ENCODE data around the gene CDH11.

The CDH11 gene

DNA sequence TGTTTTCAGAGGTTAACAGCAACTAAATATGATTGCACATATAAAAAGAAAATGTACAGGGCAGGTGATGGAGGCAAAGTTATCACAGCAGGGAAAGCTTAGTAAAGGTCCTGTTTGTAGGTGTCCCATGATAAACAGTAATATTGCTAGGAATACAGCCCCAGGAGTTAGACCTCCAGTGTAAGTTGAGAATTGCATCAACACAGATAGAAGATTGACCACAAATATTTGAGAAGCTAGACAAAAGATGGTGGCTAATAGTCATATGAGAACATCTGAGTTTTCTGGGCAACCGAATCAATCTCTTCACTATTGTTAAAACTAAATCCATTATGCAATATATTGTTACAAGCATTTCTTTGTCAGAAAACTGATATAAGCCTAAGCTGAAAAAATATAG is 152.6 kb downstream of the CDH11 start:
- Histone ChIP-seq H3K4me3 (ENCODE audit: severe bottlenecking) (no peak overlapping the region), H3K27ac (ENCODE audit: poor library complexity, severe bottlenecking) (no peak overlapping the region), H3K4me1 (ENCODE audit: insufficient read depth, poor library complexity, severe bottlenecking) (peaks cover 7% of the 10 kb centered on the region), H3K27me3 (ENCODE audit: insufficient read depth, poor library complexity, severe bottlenecking) (no peaks in the 10 kb centered on the region), H3K36me3 (ENCODE audit: low read depth) (peaks cover 66% of the 10 kb centered on the region), H3K9me3 (ENCODE audit: severe bottlenecking) (no peaks in the 10 kb centered on the region)
- ATAC-seq (ENCODE audit: low read depth) (no peak), DNase-seq (ENCODE audit: low spot score) (no peak)
- TF ChIP-seq, protein P1, sequence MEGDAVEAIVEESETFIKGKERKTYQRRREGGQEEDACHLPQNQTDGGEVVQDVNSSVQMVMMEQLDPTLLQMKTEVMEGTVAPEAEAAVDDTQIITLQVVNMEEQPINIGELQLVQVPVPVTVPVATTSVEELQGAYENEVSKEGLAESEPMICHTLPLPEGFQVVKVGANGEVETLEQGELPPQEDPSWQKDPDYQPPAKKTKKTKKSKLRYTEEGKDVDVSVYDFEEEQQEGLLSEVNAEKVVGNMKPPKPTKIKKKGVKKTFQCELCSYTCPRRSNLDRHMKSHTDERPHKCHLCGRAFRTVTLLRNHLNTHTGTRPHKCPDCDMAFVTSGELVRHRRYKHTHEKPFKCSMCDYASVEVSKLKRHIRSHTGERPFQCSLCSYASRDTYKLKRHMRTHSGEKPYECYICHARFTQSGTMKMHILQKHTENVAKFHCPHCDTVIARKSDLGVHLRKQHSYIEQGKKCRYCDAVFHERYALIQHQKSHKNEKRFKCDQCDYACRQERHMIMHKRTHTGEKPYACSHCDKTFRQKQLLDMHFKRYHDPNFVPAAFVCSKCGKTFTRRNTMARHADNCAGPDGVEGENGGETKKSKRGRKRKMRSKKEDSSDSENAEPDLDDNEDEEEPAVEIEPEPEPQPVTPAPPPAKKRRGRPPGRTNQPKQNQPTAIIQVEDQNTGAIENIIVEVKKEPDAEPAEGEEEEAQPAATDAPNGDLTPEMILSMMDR (IDR thresholded peaks at IDR 0.05; ENCODE audit: poor library complexity, severe bottlenecking), result no peak

DNA sequence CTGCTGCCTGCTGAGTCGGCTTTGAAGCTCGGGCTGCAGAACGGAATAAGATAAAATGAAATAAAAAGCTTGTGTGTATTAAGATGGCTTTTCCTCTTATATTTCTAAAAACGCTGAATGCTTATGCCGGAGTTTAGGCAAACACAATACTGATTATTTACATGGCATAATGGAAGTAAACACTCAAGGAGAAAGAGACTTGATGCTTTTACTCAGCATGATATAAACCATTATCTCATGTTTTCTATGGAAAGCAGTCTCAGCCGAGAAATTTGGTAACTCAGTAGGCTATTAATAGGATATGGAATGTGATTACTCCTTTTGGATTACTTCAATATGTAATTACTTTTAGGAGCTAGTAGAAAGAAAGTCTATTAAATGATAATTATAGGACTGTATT is 153.3 kb downstream of the CDH11 start:
- DNase-seq (ENCODE audit: low spot score), result no peak
- no peak for ATAC-seq (ENCODE audit: low read depth)
- H3K36me3 ChIP-seq (ENCODE audit: low read depth), result peaks cover 61% of the 10 kb centered on the region

DNA sequence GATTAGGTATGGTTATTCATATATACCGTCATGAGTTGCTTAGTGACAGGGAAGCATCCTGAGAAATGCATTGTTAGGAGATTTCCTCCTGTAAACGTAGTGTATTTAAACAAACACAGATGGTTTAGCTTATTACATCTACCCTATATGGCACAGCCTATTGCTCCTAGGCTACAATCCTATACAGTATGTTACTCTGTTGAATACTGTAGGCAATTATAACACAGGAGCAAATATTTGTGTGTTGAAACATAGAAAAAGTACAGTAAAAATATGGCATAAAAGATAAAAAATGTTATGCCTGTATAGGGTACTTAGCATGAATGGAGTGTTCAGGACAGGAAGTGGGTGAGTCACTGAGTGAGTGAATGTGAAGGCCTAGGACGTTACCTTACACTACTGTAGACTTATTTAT is 157.7 kb downstream of the CDH11 start:
- no peak for DNase-seq (ENCODE audit: low spot score)
- H3K4me3 ChIP-seq (ENCODE audit: severe bottlenecking), result no peak overlapping the region
- TF ChIP-seq, protein P1 (IDR thresholded peaks at IDR 0.05; ENCODE audit: poor library complexity, severe bottlenecking), result no peak
- H3K9me3 ChIP-seq (ENCODE audit: severe bottlenecking), result no peaks in the 10 kb centered on the region
- peak overlapping the region; percentile 47 for H3K27ac ChIP-seq (ENCODE audit: poor library complexity, severe bottlenecking)
- ATAC-seq (ENCODE audit: low read depth), result peak; percentile 99
- no peaks in the 10 kb centered on the region for H3K27me3 ChIP-seq (ENCODE audit: insufficient read depth, poor library complexity, severe bottlenecking)
- peaks cover 21% of the 10 kb centered on the region for H3K36me3 ChIP-seq (ENCODE audit: low read depth)
- peaks cover 10% of the 10 kb centered on the region for H3K4me1 ChIP-seq (ENCODE audit: insufficient read depth, poor library complexity, severe bottlenecking)

More for the DNA sequence above, 153.3 kb downstream of the CDH11 start:
- no peak overlapping the region for H3K27ac ChIP-seq (ENCODE audit: poor library complexity, severe bottlenecking)
- H3K27me3 ChIP-seq (ENCODE audit: insufficient read depth, poor library complexity, severe bottlenecking), result no peaks in the 10 kb centered on the region
- no peak overlapping the region for H3K4me3 ChIP-seq (ENCODE audit: severe bottlenecking)
- H3K9me3 ChIP-seq (ENCODE audit: severe bottlenecking), result no peaks in the 10 kb centered on the region
- H3K4me1 ChIP-seq (ENCODE audit: insufficient read depth, poor library complexity, severe bottlenecking), result peaks cover 10% of the 10 kb centered on the region
- TF ChIP-seq, protein P1 (IDR thresholded peaks at IDR 0.05; ENCODE audit: poor library complexity, severe bottlenecking), result no peak

DNA sequence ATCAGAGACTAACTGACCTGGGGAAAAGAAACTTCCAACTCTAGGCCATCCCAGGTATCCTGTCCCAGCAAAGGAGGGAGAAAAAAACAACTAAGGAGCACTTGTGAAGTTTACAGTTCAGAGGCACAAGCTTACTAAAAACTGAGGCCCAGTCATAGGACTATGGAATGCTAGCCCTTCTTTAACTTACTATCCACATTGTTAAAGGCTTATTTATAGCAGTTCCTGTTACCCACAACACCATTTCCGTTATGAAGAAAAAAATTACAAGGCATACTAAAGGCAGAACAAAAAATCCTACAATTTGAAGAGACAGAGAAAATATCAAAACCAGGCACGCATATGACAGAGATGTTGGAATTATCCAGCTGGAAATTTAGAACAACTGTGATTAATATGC is 159.1 kb downstream of the CDH11 start:
- TF ChIP-seq, protein P1 (IDR thresholded peaks at IDR 0.05; ENCODE audit: poor library complexity, severe bottlenecking), result no peak
- peaks cover 15% of the 10 kb centered on the region; the same call in 1 of the 2 replicates for H3K36me3 ChIP-seq (ENCODE audit: low read depth)
- no peak overlapping the region for H3K27ac ChIP-seq (ENCODE audit: poor library complexity, severe bottlenecking)
- no peak for DNase-seq (ENCODE audit: low spot score)
- no peak overlapping the region for H3K4me3 ChIP-seq (ENCODE audit: severe bottlenecking)
- no peaks in the 10 kb centered on the region for H3K9me3 ChIP-seq (ENCODE audit: severe bottlenecking)
- no peak for ATAC-seq (ENCODE audit: low read depth)
- H3K27me3 ChIP-seq (ENCODE audit: insufficient read depth, poor library complexity, severe bottlenecking), result no peaks in the 10 kb centered on the region
- H3K4me1 ChIP-seq (ENCODE audit: insufficient read depth, poor library complexity, severe bottlenecking), result peaks cover 10% of the 10 kb centered on the region

DNA sequence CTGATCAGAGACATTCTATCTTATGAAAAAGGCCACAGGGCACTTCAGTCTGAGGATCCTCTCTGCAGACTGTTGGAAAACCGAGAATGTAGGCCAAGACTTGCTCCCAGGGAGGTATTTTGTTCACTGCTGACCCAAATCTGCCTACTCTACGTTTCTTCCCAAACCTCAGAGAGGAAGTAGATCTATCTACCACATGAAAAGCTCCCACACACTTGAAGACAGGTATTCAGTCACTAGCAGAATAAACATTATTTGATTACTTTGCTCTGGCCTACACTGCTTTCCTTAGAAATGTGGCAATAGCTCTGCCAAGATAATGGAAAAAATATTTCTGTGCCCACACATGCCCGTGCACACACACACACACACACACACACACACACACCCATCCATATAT is 164.6 kb downstream of the CDH11 start:
- peaks cover 7% of the 10 kb centered on the region; the same call in 1 of the 2 replicates for H3K36me3 ChIP-seq (ENCODE audit: low read depth)
- no peak overlapping the region for H3K4me3 ChIP-seq (ENCODE audit: severe bottlenecking)
- no peaks in the 10 kb centered on the region for H3K9me3 ChIP-seq (ENCODE audit: severe bottlenecking)
- H3K27ac ChIP-seq (ENCODE audit: poor library complexity, severe bottlenecking), result no peak overlapping the region
- DNase-seq (ENCODE audit: low spot score), result no peak
- no peaks in the 10 kb centered on the region for H3K27me3 ChIP-seq (ENCODE audit: insufficient read depth, poor library complexity, severe bottlenecking)
- TF ChIP-seq, protein P1 (IDR thresholded peaks at IDR 0.05; ENCODE audit: poor library complexity, severe bottlenecking), result no peak
- ATAC-seq (ENCODE audit: low read depth), result no peak
- no peaks in the 10 kb centered on the region for H3K4me1 ChIP-seq (ENCODE audit: insufficient read depth, poor library complexity, severe bottlenecking)
